Tibial nerve (tissue), 4 donors: ENCODE measurements around the gene ALDOA.

Experiments used
- CTCF ChIP-seq, 5 experiments: fragments of 200-600 bp in 3 of 5; fragments of 450-650 bp in 2 of 5; sonication (generic) in 3 of 5; IDR thresholded peaks; one replicate each; pipeline ENCODE4 v1.5.1; 2016 to 2019; ENCODE audit warnings: antibody characterized with exemption in 5 of 5, mild to moderate bottlenecking in 3 of 5, moderate library complexity in 2 of 5
- EP300 ChIP-seq, 2 donors: sonication (generic); formaldehyde crosslinking; IDR thresholded peaks; one replicate each; pipeline ENCODE4 v1.6.1; 2017; ENCODE audit warnings: antibody characterized with exemption in 2 of 2, mild to moderate bottlenecking in 1 of 2
- POLR2A ChIP-seq, 2 donors: fragments of 450-650 bp; IDR thresholded peaks; one replicate each; pipeline ENCODE4 v1.6.1; 2017; ENCODE audit warnings: antibody characterized with exemption in 2 of 2, mild to moderate bottlenecking in 2 of 2, moderate library complexity in 2 of 2

- TF ChIP-seq POLR2A (IDR thresholded peaks at IDR 0.05) = no peak
- TF ChIP-seq CTCF (IDR thresholded peaks at IDR 0.05) = no peak
- no peak for TF ChIP-seq EP300 (IDR thresholded peaks at IDR 0.05)
Measured at GRCh38 chr16:30030841-30031413, 34.6 kb upstream of the ALDOA start, which contains the start of gene TLCD3B.
